BE2C (cell line): ENCODE data around the gene CTDNEP1.

Experiments used
- DNase-seq: peaks from one replicate; pipeline ENCODE4 v3.0.0-alpha.2; 2020
- H3K27me3 ChIP-seq: fragments of 250-450 bp; sonication (Bioruptor Pico); 2 replicates; pipeline ENCODE4 v1.5.1; 2020; ENCODE audit warnings: mild to moderate bottlenecking
- H3K36me3 ChIP-seq: fragments of 250-450 bp; sonication (Bioruptor Pico); 2 replicates; pipeline ENCODE4 v1.5.1; 2020; ENCODE audit warnings: mild to moderate bottlenecking
- H3K4me1 ChIP-seq: fragments of 250-450 bp; sonication (Bioruptor Pico); 2 replicates; pipeline ENCODE4 v1.5.1; 2020
- H3K4me3 ChIP-seq: 2 replicates; pipeline ENCODE4 v1.5.1; 2011; ENCODE audit warnings: low read depth, low read length
- H3K9me3 ChIP-seq: fragments of 250-450 bp; sonication (Bioruptor Pico); 2 replicates; pipeline ENCODE4 v1.5.1; 2020
- CTCF ChIP-seq: IDR thresholded peaks from 2 replicates; pipeline ENCODE4 v1.5.1; 2012; ENCODE audit warnings: mild to moderate bottlenecking, low read depth, low read length

CTDNEP1 gene

GRCh38 chr17:7224110-7224509 lies 27.4 kb downstream of the CTDNEP1 start:
- no peak for TF ChIP-seq CTCF
- DNase-seq = no peak
- H3K4me3 ChIP-seq = no peak overlapping the region
- H3K36me3 ChIP-seq = peaks cover 14% of the 10 kb centered on the region
- no peaks in the 10 kb centered on the region for H3K9me3 ChIP-seq
- H3K4me1 ChIP-seq = no peaks in the 10 kb centered on the region
- no peaks in the 10 kb centered on the region for H3K27me3 ChIP-seq

- Histone ChIP-seq H3K36me3 (peaks cover 14% of the 10 kb centered on the region), H3K27me3 (no peaks in the 10 kb centered on the region), H3K4me1 (no peaks in the 10 kb centered on the region), H3K4me3 (no peak overlapping the region), H3K9me3 (no peaks in the 10 kb centered on the region)
- no peak for TF ChIP-seq CTCF
- no peak for DNase-seq
These were observed 28.2 kb downstream of the CTDNEP1 start for GRCh38 chr17:7223375-7223774.

- Histone ChIP-seq H3K9me3 (no peaks in the 10 kb centered on the region), H3K4me1 (no peaks in the 10 kb centered on the region), H3K4me3 (no peak overlapping the region), H3K36me3 (peaks cover 14% of the 10 kb centered on the region), H3K27me3 (no peaks in the 10 kb centered on the region)
- TF ChIP-seq CTCF = no peak
- no peak for DNase-seq
These were observed 28.6 kb downstream of the CTDNEP1 start for GRCh38 chr17:7222972-7223292.

GRCh38 chr17:7222093-7222971 lies 29.2 kb downstream of the CTDNEP1 start:
- no peak for DNase-seq
- no peaks in the 10 kb centered on the region for H3K9me3 ChIP-seq
- H3K27me3 ChIP-seq = no peaks in the 10 kb centered on the region
- no peak for TF ChIP-seq CTCF
- no peak overlapping the region for H3K4me3 ChIP-seq
- peaks cover 14% of the 10 kb centered on the region for H3K36me3 ChIP-seq
- H3K4me1 ChIP-seq = no peaks in the 10 kb centered on the region

GRCh38 chr17:7221278-7222092 lies 30.0 kb downstream of the CTDNEP1 start:
- Histone ChIP-seq H3K36me3 (peaks cover 14% of the 10 kb centered on the region), H3K4me1 (peaks cover under 1% of the 10 kb centered on the region; the same call in 1 of the 2 replicates), H3K4me3 (no peak overlapping the region), H3K27me3 (no peaks in the 10 kb centered on the region), H3K9me3 (no peaks in the 10 kb centered on the region)
- TF ChIP-seq CTCF = no peak
- no peak for DNase-seq
